ENCODE data around the gene ITSN1.

- no peak for TF ChIP-seq EZH2 (IDR thresholded peaks at IDR 0.05; ENCODE audit: insufficient read depth, poor library complexity, severe bottlenecking)
- no peak for TF ChIP-seq EZH2phosphoT487 (IDR thresholded peaks at IDR 0.05; ENCODE audit: insufficient read depth, low read depth)
These were observed 208.1 kb downstream of the ITSN1 start for GRCh38 chr21:33850401-33850800.
